ENCODE measurements around the gene AKIRIN1.

The AKIRIN1 gene

DNA sequence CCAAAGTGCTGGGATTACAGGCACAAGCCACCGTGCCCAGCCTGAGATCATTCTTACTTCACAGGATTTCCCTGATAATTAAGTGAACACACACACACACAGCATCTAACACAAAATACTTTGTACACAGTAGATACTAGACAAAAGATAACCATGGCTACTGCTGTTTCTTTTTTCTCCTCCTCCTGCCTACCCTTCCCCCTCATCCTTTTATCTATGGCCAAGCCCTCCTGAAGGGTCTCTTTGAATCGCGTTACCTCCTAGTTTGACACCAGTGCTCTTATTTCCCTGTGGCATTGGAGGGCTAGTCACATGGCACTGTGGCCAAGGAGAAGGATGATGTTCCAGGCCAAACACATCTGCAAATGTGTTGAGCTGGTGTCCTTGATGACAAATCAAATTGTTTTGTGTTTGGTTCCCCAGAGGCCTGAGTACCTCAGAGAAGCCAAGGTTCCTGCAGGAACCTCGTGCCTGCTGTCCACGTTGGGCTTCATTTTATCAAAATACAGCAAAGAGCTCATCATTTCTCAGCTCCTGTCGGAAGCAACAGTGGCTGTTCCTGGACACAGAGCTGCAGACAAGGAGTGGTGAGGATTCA is 55.6 kb downstream of the AKIRIN1 start:
- no peak for DNase-seq

DNA sequence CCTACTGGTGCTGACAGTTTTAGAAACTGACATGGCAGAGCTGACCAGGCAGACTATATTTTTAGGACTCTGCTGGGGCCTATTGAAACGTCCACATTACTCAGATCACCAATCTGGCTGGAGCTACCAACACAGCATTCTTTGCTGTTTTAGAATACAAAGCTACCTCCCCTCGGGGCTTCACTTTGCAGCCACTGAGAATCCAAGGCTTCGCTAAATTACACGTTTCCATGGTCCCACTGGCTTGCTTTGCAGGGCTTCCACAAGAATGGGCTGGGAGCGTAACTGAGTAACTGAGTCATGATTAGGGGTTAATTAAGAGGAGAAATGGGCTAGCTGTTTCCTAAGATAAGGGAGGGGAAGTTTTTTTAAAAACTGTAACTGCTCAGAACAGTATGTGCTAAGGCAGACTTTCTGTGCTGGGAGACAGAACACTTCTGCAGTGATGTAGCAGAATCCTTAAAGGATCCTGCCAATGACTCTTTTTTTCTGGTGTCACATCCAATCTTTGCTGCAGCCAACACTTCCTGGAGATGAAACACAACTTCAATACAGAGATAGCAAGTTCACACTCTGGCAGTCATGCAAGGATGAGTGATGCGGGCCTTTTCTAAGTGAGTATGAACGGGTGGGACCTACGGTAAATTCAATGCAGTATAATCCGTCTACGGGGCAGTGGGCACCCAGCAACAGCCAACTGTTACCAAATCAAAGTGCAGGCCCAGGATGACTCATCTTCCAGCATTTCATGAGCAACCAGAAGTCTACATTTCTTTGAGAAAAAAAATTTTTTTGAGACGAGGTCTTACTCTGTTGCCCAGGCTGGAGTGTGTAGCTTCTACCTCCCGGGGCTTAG is 56.5 kb downstream of the AKIRIN1 start:
- peak; percentile 87 for DNase-seq

DNA sequence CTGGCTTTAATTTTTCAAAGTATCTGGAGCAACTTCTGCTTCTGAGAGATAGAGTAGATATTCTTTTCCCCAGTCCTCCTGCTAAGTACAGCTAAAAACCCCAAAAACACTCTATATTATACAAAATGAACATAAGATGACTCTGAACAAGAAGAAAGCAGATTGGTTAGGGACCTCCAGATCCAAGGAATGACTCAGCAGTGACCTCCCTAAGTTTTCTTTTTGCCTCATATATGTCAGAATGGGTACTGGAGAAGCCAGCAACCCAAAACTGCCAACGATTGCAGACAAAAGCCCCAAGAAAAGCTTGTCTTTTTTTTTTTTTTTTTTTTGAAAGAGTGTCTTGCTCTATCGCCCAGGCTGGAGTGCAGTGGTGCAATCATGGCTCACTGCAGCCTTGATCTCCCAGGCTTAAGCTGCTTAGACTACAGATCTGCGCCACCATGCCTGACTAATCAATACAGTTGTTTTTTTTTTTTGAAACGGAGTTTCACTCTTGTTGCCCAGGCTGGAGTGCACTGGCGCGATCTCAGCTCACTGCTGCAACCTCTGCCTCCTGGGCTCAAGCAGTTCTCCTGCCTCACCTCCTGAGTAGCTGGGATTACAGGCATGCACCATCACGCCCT is 57.8 kb downstream of the AKIRIN1 start:
- DNase-seq: no peak

DNA sequence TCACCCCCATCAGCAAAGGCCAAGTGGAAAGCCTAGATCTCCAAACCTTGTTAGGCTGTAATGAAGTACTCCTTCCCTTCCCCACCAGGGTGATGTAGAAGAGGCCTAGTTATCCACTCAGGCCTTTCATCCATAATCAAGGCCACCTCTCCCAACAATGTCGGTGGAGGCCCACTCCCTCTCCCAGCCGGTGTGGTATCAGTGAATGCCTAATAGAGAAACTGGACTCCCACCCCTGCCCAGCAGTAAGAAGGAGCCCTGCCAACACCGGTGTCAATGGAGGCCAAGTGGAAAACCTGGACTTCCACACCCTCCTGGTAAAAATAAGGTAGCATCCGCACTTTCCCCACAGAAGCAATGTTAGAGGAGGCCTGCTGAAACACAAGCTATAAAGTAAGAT is 58.9 kb downstream of the AKIRIN1 start:
- no peak for DNase-seq

DNA sequence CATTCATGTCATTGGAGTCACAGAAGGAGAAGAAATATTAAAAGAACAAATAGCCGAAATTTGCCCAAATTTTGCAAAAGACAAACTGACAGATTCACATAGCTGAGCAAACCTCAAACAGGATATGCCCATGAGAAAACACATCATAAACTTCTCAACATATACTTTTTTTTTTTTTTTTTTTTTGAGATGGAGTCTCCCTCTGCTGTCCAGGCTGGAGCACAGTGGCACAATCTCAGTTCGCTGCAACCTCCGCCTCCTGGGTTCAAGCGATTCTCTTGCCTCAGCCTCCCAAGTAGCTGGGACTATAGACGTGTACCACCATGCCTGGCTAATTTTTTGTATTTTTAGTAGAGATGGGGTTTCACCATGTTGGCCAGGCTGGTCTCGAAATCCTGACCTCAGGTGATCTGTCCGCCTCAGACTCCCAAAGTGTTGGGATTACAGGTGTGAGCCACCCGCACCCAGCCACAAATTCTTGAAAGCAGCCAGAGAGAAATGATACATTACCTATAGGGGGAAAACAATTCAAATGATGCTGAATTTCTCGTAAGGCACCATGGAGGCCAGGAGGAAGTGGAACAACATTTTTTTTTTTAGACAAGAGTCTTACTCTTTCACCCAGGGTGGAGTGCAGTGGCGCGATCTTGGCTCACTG is 60.2 kb downstream of the AKIRIN1 start:
- DNase-seq: peak; percentile 17

DNA sequence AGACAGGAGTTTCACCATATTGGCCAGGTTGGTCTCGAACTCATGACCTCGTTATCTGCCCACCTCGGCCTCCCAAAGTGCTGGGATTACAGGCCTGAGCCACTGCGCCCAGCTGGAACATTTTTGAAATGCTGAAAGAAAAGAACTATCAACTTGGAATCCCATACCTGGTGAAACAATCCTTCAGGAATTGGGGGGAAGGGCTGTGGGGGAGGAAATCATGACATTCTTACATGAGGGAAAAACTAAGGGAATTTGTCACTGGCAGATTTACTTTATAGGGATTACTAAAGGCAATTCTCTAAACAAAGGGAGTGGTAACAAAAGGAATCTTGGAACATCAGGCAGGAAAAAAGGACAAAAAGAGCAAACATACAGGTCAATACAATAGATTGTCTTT is 60.9 kb downstream of the AKIRIN1 start:
- no peak for DNase-seq

DNA sequence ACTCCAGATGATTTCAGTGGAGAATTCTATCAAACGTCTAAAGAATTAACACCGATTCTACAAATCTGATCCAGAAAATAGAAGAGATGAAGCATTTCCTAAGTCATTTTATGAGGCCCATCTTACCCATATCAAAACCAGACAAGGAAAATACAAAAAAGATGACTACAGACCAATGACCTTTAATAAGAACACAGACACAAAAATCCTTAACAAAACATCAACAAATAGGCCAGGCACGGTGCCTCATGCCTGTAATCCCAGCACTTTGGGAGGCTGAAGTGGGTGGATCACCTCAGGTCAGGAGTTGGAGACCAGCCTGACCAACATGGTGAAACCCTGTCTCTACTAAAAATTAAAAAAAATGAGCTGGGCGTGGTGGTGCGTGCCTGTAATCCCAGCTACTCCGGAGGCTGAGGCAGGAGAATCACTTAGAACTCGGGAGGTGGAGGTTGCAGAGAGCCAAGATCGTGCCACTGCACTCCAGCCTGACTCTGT is 64.2 kb downstream of the AKIRIN1 start:
- peak; percentile 7 for DNase-seq
